H9 (cell line): ENCODE results near the gene FGF11. TPM values are rescaled to one million over a fixed set of nuclear protein-coding genes. Genes with fewer than 3 reads are reported as not detected.
A peak's percentile ranks its signal among the peaks of the same experiment; 100 is the strongest.

Source experiments
- DNase-seq: peaks from one replicate; pipeline ENCODE4 v3.0.0-alpha.2; 2017
- H2AFZ ChIP-seq: one replicate; pipeline ENCODE4 v1.6.1; 2013; ENCODE audit warnings: mild to moderate bottlenecking, low read length, control low read depth, moderate library complexity
- H2AK5ac ChIP-seq: 2 replicates; pipeline ENCODE4 v1.6.1; 2013; ENCODE audit warnings: low read length, control low read depth, mixed read lengths; ENCODE audit not compliant: insufficient read length
- H2BK120ac ChIP-seq: one replicate; pipeline ENCODE4 v1.6.1; 2013; ENCODE audit warnings: low read depth, mild to moderate bottlenecking, low read length, control low read depth, inconsistent platforms; ENCODE audit not compliant: poor library complexity, severe bottlenecking
- H2BK12ac ChIP-seq: 2 replicates; pipeline ENCODE4 v1.6.1; 2013; ENCODE audit warnings: low read length, control low read depth, mixed read lengths, low read depth; ENCODE audit not compliant: insufficient read length
- H2BK15ac ChIP-seq: 2 replicates; pipeline ENCODE4 v1.6.1; 2013; ENCODE audit warnings: low read depth, low read length, control low read depth
- H2BK20ac ChIP-seq: one replicate; pipeline ENCODE4 v1.6.1; 2013; ENCODE audit warnings: low read depth, mild to moderate bottlenecking, low read length, control low read depth, inconsistent platforms; ENCODE audit not compliant: poor library complexity, severe bottlenecking
- H2BK5ac ChIP-seq: 2 replicates; pipeline ENCODE4 v1.6.1; 2013; ENCODE audit warnings: low read length, control low read depth, mixed read lengths; ENCODE audit not compliant: insufficient read length
- H3K14ac ChIP-seq: 2 replicates; pipeline ENCODE4 v1.6.1; 2013; ENCODE audit warnings: low read length, control low read depth; ENCODE audit not compliant: insufficient read depth
- H3K18ac ChIP-seq: 2 replicates; pipeline ENCODE4 v1.6.1; 2013; ENCODE audit warnings: low read depth, mild to moderate bottlenecking, mixed read lengths, low read length, control low read depth; ENCODE audit not compliant: insufficient read length
- H3K23ac ChIP-seq: 2 replicates; pipeline ENCODE4 v1.6.1; 2013; ENCODE audit warnings: low read length, control low read depth, mixed read lengths, low read depth; ENCODE audit not compliant: insufficient read length
- H3K23me2 ChIP-seq: 2 replicates; pipeline ENCODE4 v1.6.1; 2013; ENCODE audit warnings: low read depth, mild to moderate bottlenecking, mixed read lengths, low read length, control low read depth; ENCODE audit not compliant: insufficient read length, poor library complexity, severe bottlenecking
- H3K27ac ChIP-seq: 2 replicates; pipeline ENCODE4 v1.5.1; 2013; ENCODE audit warnings: low read length, control low read depth, mixed read lengths, low read depth; ENCODE audit not compliant: insufficient read length
- H3K27me3 ChIP-seq: 2 replicates; pipeline ENCODE4 v1.6.1; 2013; ENCODE audit warnings: low read length, control low read depth, inconsistent platforms; ENCODE audit not compliant: insufficient read depth
- H3K4ac ChIP-seq: 2 replicates; pipeline ENCODE4 v1.6.1; 2013; ENCODE audit warnings: low read depth, mild to moderate bottlenecking, control low read depth, inconsistent platforms, low read length, moderate library complexity
- H3K4me1 ChIP-seq: 2 replicates; pipeline ENCODE4 v1.6.1; 2013; ENCODE audit warnings: low read length, control low read depth, inconsistent platforms; ENCODE audit not compliant: insufficient read depth
- H3K4me2 ChIP-seq: 2 replicates; pipeline ENCODE4 v1.6.1; 2013; ENCODE audit warnings: low read length, control low read depth, mixed read lengths; ENCODE audit not compliant: insufficient read length, insufficient read depth
- H3K56ac ChIP-seq: 2 replicates; pipeline ENCODE4 v1.6.1; 2013; ENCODE audit warnings: low read depth, mild to moderate bottlenecking, mixed read lengths, low read length, control low read depth; ENCODE audit not compliant: insufficient read length
- H3K79me1 ChIP-seq: 2 replicates; pipeline ENCODE4 v1.6.1; 2013; ENCODE audit warnings: low read depth, mild to moderate bottlenecking, moderate library complexity, low read length, control low read depth, inconsistent platforms; ENCODE audit not compliant: insufficient read depth, poor library complexity, severe bottlenecking
- H3K79me2 ChIP-seq: 2 replicates; pipeline ENCODE4 v1.6.1; 2013; ENCODE audit warnings: low read length, control low read depth, inconsistent platforms; ENCODE audit not compliant: insufficient read depth
- H3K9ac ChIP-seq: 2 replicates; pipeline ENCODE4 v1.6.1; 2013; ENCODE audit warnings: low read length, control low read depth, mixed read lengths; ENCODE audit not compliant: insufficient read length; ENCODE audit errors: extremely low read depth
- H3K9me3 ChIP-seq: one replicate; pipeline ENCODE4 v1.6.1; 2013; ENCODE audit warnings: low read depth, low read length, inconsistent platforms; ENCODE audit not compliant: control insufficient read depth
- H3T11ph ChIP-seq: one replicate; pipeline ENCODE4 v1.6.1; 2013; ENCODE audit warnings: mild to moderate bottlenecking, low read length, control low read depth, inconsistent platforms
- H4K20me1 ChIP-seq: one replicate; pipeline ENCODE4 v1.6.1; 2013; ENCODE audit not compliant: control insufficient read depth, insufficient read length, insufficient read depth
- H4K5ac ChIP-seq: 2 replicates; pipeline ENCODE4 v1.6.1; 2013; ENCODE audit warnings: low read depth, mild to moderate bottlenecking, mixed read lengths, low read length, control low read depth; ENCODE audit not compliant: insufficient read length
- H4K8ac ChIP-seq: replicated peaks from 2 replicates; pipeline ENCODE4 v1.6.1; 2013; ENCODE audit warnings: low read length, control low read depth, mixed read lengths, low read depth; ENCODE audit not compliant: insufficient read length
- H4K91ac ChIP-seq: 2 replicates; pipeline ENCODE4 v1.6.1; 2013; ENCODE audit warnings: low read depth, mild to moderate bottlenecking, moderate library complexity, mixed read lengths, low read length, control low read depth; ENCODE audit not compliant: insufficient read length
- H3K27ac Mint-ChIP-seq, 3 experiments: 2 replicates in 2 of 3; 3 replicates in 1 of 3; pipeline ENCODE4 v1.8.0; 2020 to 2021; ENCODE audit warnings: mixed read lengths in 3 of 3, mild to moderate bottlenecking in 1 of 3, moderate library complexity in 1 of 3
- H3K27me3 Mint-ChIP-seq: 2 replicates; pipeline ENCODE4 v1.8.0; 2021; ENCODE audit warnings: low read depth, mild to moderate bottlenecking, moderate library complexity, mixed read lengths
- H3K36me3 Mint-ChIP-seq, 3 experiments: 2 replicates in 2 of 3; 3 replicates in 1 of 3; pipeline ENCODE4 v1.8.0; 2020 to 2021; ENCODE audit warnings: low read depth in 3 of 3, mixed read lengths in 3 of 3; ENCODE audit not compliant: insufficient read depth in 1 of 3
- H3K4me1 Mint-ChIP-seq, 2 experiments: 2 replicates each; pipeline ENCODE4 v1.8.0; 2020; ENCODE audit warnings: mixed read lengths in 2 of 2
- H3K4me3 Mint-ChIP-seq, 2 experiments: 2 replicates in 1 of 2; 3 replicates in 1 of 2; pipeline ENCODE4 v1.8.0; 2020 to 2021; ENCODE audit warnings: mild to moderate bottlenecking in 2 of 2, mixed read lengths in 2 of 2, moderate library complexity in 1 of 2
- H3K9me3 Mint-ChIP-seq, 2 experiments: 2 replicates in 1 of 2; 3 replicates in 1 of 2; pipeline ENCODE4 v1.8.0; 2020; ENCODE audit warnings: mild to moderate bottlenecking in 2 of 2, mixed read lengths in 2 of 2, moderate library complexity in 1 of 2
- WGBS: extraction: QIAGEN DNeasy Blood & Tissue Kit; methylation state at CpG from one replicate; pipeline ENCODE4 v1.1.7; 2013; ENCODE audit warnings: missing lambda C conversion rate, low lambda C conversion rate, mixed read lengths; ENCODE audit not compliant: insufficient read length; ENCODE audit errors: extremely low coverage; 5-methylcytosine and 5-hydroxymethylcytosine counted together
- total RNA-seq: library from RNA; stranded (reverse); gene quantifications from 2 replicates; pipeline ENCODE4 v1.2.1, GENCODE V29; 2021
- TF ChIP-seq, protein P1 (sequence below): fragments of 200-600 bp; sonication (generic); conservative IDR thresholded peaks from 3 replicates; pipeline ENCODE4 v1.8.0; 2021; ENCODE audit warnings: antibody characterized with exemption, mild to moderate bottlenecking

FGF11 gene
- total RNA-seq, 1 experiment from 2014 or later, result 15.2 TPM

DNA sequence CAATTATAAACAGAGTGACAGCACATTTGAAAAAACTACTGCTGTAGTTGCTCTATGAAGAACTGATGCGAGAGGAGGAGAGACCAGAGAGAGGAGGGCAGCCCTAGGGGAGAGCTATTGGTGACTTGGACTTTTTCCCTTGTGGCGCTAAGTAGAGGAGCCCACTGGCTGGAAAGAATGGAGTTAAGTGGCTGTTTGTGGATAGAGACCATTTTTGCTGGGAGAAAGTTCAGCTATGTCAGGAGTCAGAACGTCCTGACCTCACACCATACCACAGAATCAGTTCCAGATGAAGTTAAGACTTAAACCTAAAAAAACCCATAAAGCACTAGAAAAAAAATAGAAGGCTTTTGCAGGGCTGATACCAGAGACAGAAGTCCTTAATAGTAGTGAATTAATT, 46.9 kb downstream of the FGF11 start:
- Histone ChIP-seq H4K5ac (no peak overlapping the region), H3K4ac (no peak overlapping the region), H3K9ac (peak overlapping the region; percentile 19), H3K56ac (no peak overlapping the region), H2AK5ac (no peak overlapping the region), H3K23ac (no peak overlapping the region), H4K20me1 (no peaks in the 10 kb centered on the region), H2BK5ac (no peak overlapping the region), H3K4me1 (no peaks in the 10 kb centered on the region; the same call in 1 of the 2 replicates), H3K18ac (no peak overlapping the region), H3K23me2 (peaks cover 13% of the 10 kb centered on the region), H4K91ac (no peak overlapping the region), H3K14ac (no peak overlapping the region), H2BK20ac (no peak overlapping the region), H2BK12ac (no peak overlapping the region), H2BK120ac (no peak overlapping the region), H3K9me3 (no peaks in the 10 kb centered on the region), H3K79me2 (peaks cover 46% of the 10 kb centered on the region), H3T11ph (no peak overlapping the region), H4K8ac (no peak overlapping the region), H2BK15ac (no peak overlapping the region), H3K27ac (no peak overlapping the region), H2AFZ (no peak overlapping the region), H3K4me2 (peak overlapping the region; percentile 38), H3K79me1 (peaks cover 6% of the 10 kb centered on the region), H3K27me3 (no peaks in the 10 kb centered on the region)
- DNase-seq, result no peak
- no peaks in the 10 kb centered on the region for H3K9me3 Mint-ChIP-seq
- peaks cover 14 to 38% (median 28%) of the 10 kb centered on the region in 3 experiments; a peak in 6 of 7 replicates for H3K36me3 Mint-ChIP-seq
- peaks cover 41 to 55% of the 10 kb centered on the region in 2 experiments for H3K4me1 Mint-ChIP-seq
- H3K4me3 Mint-ChIP-seq, result peak overlapping the region; percentile 91 to 96
- TF ChIP-seq, protein P1, sequence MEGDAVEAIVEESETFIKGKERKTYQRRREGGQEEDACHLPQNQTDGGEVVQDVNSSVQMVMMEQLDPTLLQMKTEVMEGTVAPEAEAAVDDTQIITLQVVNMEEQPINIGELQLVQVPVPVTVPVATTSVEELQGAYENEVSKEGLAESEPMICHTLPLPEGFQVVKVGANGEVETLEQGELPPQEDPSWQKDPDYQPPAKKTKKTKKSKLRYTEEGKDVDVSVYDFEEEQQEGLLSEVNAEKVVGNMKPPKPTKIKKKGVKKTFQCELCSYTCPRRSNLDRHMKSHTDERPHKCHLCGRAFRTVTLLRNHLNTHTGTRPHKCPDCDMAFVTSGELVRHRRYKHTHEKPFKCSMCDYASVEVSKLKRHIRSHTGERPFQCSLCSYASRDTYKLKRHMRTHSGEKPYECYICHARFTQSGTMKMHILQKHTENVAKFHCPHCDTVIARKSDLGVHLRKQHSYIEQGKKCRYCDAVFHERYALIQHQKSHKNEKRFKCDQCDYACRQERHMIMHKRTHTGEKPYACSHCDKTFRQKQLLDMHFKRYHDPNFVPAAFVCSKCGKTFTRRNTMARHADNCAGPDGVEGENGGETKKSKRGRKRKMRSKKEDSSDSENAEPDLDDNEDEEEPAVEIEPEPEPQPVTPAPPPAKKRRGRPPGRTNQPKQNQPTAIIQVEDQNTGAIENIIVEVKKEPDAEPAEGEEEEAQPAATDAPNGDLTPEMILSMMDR, result no peak
- no peaks in the 10 kb centered on the region for H3K27me3 Mint-ChIP-seq
- no CpG with 5 or more reads among the region's 3 CpGs for WGBS
- H3K27ac Mint-ChIP-seq, result peak overlapping the region in 2 of 3 experiments; percentile 28 to 76; a peak in 3 of 7 replicates
